Measurements from ENCODE around the gene RPL23.

RPL23 gene

DNA sequence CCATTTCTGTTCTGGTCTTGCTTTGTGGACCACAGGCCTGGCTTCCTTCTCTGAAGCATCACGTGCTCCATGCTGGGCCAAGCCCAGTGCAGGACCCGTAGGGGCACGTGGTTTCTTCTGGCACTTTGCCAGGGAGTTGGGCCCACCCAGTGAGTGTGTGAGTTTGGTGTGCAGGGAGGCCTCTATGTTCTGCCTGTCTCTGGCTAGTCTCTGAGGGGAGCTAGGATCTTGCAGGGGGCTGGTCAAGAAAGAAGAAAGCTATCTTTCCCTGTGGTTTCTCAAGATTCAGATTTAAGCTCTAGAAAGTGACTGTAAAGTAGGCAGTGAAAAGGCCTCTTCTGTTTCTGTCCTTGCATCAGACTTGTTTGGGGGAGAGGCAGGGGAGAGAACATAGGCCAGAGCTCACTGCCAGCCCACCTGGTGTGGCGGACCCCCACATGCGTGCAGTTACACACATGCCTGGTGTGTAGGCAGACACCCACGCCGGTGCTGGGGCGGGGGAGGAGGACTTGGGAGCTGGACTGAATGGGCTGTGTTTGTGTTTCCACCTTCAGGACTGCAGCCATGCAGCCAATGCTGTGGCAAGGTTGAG lies 28.2 kb upstream of the RPL23 start:
- peak overlapping the region; percentile 54 for H3K9ac ChIP-seq (ENCODE audit: low read length)
- H3K36me3 ChIP-seq (ENCODE audit: control insufficient read depth in 1 of 2, insufficient read depth in 2 of 2, low read depth in 1 of 2, low read length in 2 of 2), result peaks cover 74 to 75% of the 10 kb centered on the region in 2 experiments
- no peak overlapping the region for H4K91ac ChIP-seq (ENCODE audit: low read length)
- no peak overlapping the region for H2BK120ac ChIP-seq (ENCODE audit: low read depth, low read length)
- H2BK12ac ChIP-seq (ENCODE audit: low read length in 2 of 2), result peak overlapping the region in 1 of 2 experiments; percentile 66
- H2BK5ac ChIP-seq (ENCODE audit: low read depth, low read length, poor library complexity, severe bottlenecking), result peak overlapping the region; percentile 39
- H2AK5ac ChIP-seq (ENCODE audit: low read length, severe bottlenecking), result peak overlapping the region; percentile 51
- H3K4me1 ChIP-seq (ENCODE audit: control insufficient read depth, insufficient read depth, low read depth, low read length), result peaks cover 79% of the 10 kb centered on the region
- no peaks in the 10 kb centered on the region for H3K9me3 ChIP-seq (ENCODE audit: control insufficient read depth, low read length)
- peak overlapping the region in 1 of 2 experiments; percentile 63 for H3K14ac ChIP-seq (ENCODE audit: low read length in 2 of 2)
- H2BK15ac ChIP-seq (ENCODE audit: low read depth, poor library complexity, severe bottlenecking), result peak overlapping the region; percentile 21
- peak; percentile 91 for DNase-seq
- H3K27ac ChIP-seq (ENCODE audit: low read length, poor library complexity, severe bottlenecking), result peak overlapping the region; percentile 99
- H2AFZ ChIP-seq (ENCODE audit: low read depth, low read length), result no peak overlapping the region
- H3K4ac ChIP-seq (ENCODE audit: low read depth in 1 of 2, low read length in 2 of 2), result peak overlapping the region in 1 of 2 experiments; percentile 33
- H3K4me2 ChIP-seq (ENCODE audit: low read length, poor library complexity, severe bottlenecking), result no peak overlapping the region
- WGBS, result 39% methylated on average over 8 of the region's 8 CpGs
- H3K23ac ChIP-seq (ENCODE audit: low read length in 2 of 2), result peak overlapping the region in 1 of 2 experiments; percentile 57
- H4K8ac ChIP-seq (ENCODE audit: low read length), result peak overlapping the region; percentile 73
- no peaks in the 10 kb centered on the region for H3K79me1 ChIP-seq (replicated peaks; ENCODE audit: low read length, poor library complexity, severe bottlenecking)
- no peaks in the 10 kb centered on the region for H3K27me3 ChIP-seq (ENCODE audit: control insufficient read depth in 1 of 2, insufficient read depth in 1 of 2, low read length in 2 of 2)
- H3K18ac ChIP-seq (ENCODE audit: low read depth in 1 of 2, low read length in 2 of 2), result peak overlapping the region; percentile 81 to 84
- peak overlapping the region in 1 of 2 experiments; percentile 45 for H3K4me3 ChIP-seq (ENCODE audit: insufficient read depth in 1 of 2, low read depth in 1 of 2, low read length in 2 of 2)

DNA sequence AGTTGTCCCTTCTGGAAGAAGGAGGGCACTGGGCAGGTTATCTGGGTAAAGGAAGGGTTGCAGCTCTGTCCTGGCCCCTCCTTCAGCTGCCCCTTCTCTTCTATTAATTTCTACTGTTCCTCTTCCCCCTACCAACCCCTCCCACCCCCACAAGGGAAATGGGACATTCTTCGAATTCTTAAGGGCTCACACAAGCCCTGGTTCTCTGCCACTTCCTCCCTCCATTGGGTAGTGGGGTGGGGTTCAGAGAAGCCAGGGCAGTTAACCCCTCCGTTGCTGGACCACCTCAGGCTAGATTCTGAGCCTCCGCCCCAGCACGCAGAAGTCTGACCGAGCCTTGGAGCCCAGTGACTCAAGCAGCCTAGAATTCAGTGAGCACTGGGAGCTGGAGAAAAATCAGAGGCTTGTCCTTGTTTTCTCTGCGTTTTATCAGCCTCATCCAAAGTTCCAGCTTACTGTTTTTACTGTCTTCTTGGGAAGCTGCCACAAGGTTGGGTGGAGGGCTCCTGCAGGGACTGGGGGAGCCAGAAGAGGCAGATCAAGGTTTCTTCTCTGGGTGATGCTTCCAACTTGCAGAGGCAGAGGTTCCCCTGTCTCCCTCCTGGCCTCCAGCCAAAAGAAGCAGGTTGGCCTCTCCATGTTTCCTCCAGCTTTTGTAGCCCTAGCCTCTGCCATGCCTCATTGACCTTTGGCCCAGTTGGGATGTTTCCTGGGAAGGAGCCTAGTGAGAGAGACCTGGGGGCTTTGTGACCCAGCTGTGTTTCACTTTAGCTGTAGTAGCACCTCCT lies 26.6 kb upstream of the RPL23 start:
- H3K27me3 ChIP-seq (ENCODE audit: control insufficient read depth in 1 of 2, insufficient read depth in 1 of 2, low read length in 2 of 2), result no peaks in the 10 kb centered on the region
- no peaks in the 10 kb centered on the region for H3K79me1 ChIP-seq (replicated peaks; ENCODE audit: low read length, poor library complexity, severe bottlenecking)
- H2AFZ ChIP-seq (ENCODE audit: low read depth, low read length), result no peak overlapping the region
- peak; percentile 66 for DNase-seq
- peak overlapping the region; percentile 44 for H3K4me2 ChIP-seq (ENCODE audit: low read length, poor library complexity, severe bottlenecking)
- H2AK5ac ChIP-seq (ENCODE audit: low read length, severe bottlenecking), result peak overlapping the region; percentile 96
- peak overlapping the region; percentile 77 for H2BK120ac ChIP-seq (ENCODE audit: low read depth, low read length)
- no peak overlapping the region for H3K4me3 ChIP-seq (ENCODE audit: insufficient read depth in 1 of 2, low read depth in 1 of 2, low read length in 2 of 2)
- peak overlapping the region; percentile 69 to 96 for H3K18ac ChIP-seq (ENCODE audit: low read depth in 1 of 2, low read length in 2 of 2)
- peak overlapping the region; percentile 77 for H3K9ac ChIP-seq (ENCODE audit: low read length)
- H2BK5ac ChIP-seq (ENCODE audit: low read depth, low read length, poor library complexity, severe bottlenecking), result peak overlapping the region; percentile 93
- H4K8ac ChIP-seq (ENCODE audit: low read length), result peak overlapping the region; percentile 19
- H3K27ac ChIP-seq (ENCODE audit: low read length, poor library complexity, severe bottlenecking), result peak overlapping the region; percentile 99
- peaks cover 72% of the 10 kb centered on the region for H3K4me1 ChIP-seq (ENCODE audit: control insufficient read depth, insufficient read depth, low read depth, low read length)
- no peaks in the 10 kb centered on the region for H3K9me3 ChIP-seq (ENCODE audit: control insufficient read depth, low read length)
- peaks cover 65 to 66% of the 10 kb centered on the region in 2 experiments for H3K36me3 ChIP-seq (ENCODE audit: control insufficient read depth in 1 of 2, insufficient read depth in 2 of 2, low read depth in 1 of 2, low read length in 2 of 2)
- peak overlapping the region in 1 of 2 experiments; percentile 28 for H3K14ac ChIP-seq (ENCODE audit: low read length in 2 of 2)
- peak overlapping the region; percentile 86 for H2BK12ac ChIP-seq (ENCODE audit: low read length in 2 of 2)
- H2BK15ac ChIP-seq (ENCODE audit: low read depth, poor library complexity, severe bottlenecking), result no peak overlapping the region
- 2% methylated on average over 4 of the region's 6 CpGs for WGBS
- peak overlapping the region; percentile 52 for H4K91ac ChIP-seq (ENCODE audit: low read length)
- peak overlapping the region in 1 of 2 experiments; percentile 11 for H3K23ac ChIP-seq (ENCODE audit: low read length in 2 of 2)
- peak overlapping the region; percentile 35 to 68 for H3K4ac ChIP-seq (ENCODE audit: low read depth in 1 of 2, low read length in 2 of 2)

DNA sequence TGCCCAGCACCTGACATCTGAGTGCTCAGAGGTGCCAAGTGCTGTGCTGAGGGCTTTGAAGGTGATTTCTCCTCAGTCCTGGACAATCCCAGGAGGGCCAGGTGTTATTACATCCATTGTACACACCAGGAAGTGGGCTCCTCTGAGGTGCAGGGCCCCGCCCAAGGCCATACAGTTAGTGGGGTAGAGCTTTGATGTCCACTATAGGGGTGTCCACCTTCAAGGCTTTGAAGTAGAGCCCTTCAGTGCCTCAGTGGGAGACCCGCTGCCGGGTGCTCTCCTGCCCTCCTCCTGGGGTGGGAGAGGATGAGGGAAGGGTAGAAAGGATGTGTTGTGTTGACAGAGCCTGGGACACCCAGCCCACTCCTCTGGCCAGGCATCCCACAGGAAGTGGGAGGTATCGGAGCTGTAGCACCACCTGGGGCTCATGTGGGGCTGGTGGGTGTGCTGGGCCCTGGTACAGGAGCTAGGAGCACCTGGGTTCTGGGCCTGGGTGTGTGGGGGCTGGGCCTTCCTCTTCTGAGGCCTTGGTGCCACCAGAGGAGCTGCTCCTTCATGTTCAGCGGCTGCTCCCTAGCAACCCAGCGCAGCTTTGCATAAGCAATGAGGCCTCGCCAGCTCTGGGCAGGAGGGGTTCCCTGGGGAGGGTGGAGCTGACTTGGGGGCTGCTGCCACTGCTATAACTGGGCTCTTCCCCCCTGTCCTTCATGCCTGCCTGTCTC lies 23.8 kb upstream of the RPL23 start:
- Histone ChIP-seq H3K27me3 (ENCODE audit: control insufficient read depth in 1 of 2, insufficient read depth in 1 of 2, low read length in 2 of 2) (no peaks in the 10 kb centered on the region), H3K4me3 (ENCODE audit: insufficient read depth in 1 of 2, low read depth in 1 of 2, low read length in 2 of 2) (no peak overlapping the region), H3K14ac (ENCODE audit: low read length in 2 of 2) (no peak overlapping the region), H3K4me2 (ENCODE audit: low read length, poor library complexity, severe bottlenecking) (no peak overlapping the region), H3K79me1 (replicated peaks; ENCODE audit: low read length, poor library complexity, severe bottlenecking) (no peaks in the 10 kb centered on the region), H3K4ac (ENCODE audit: low read depth in 1 of 2, low read length in 2 of 2) (no peak overlapping the region), H3K9me3 (ENCODE audit: control insufficient read depth, low read length) (no peaks in the 10 kb centered on the region), H3K4me1 (ENCODE audit: control insufficient read depth, insufficient read depth, low read depth, low read length) (peaks cover 81% of the 10 kb centered on the region), H2AFZ (ENCODE audit: low read depth, low read length) (no peak overlapping the region), H2AK5ac (ENCODE audit: low read length, severe bottlenecking) (peak overlapping the region; percentile 18), H3K9ac (ENCODE audit: low read length) (peak overlapping the region; percentile 2), H2BK120ac (ENCODE audit: low read depth, low read length) (no peak overlapping the region), H4K8ac (ENCODE audit: low read length) (no peak overlapping the region), H2BK15ac (ENCODE audit: low read depth, poor library complexity, severe bottlenecking) (no peak overlapping the region), H2BK12ac (ENCODE audit: low read length in 2 of 2) (no peak overlapping the region), H3K36me3 (ENCODE audit: control insufficient read depth in 1 of 2, insufficient read depth in 2 of 2, low read depth in 1 of 2, low read length in 2 of 2) (peaks cover 54 to 63% of the 10 kb centered on the region in 2 experiments), H4K91ac (ENCODE audit: low read length) (no peak overlapping the region), H2BK5ac (ENCODE audit: low read depth, low read length, poor library complexity, severe bottlenecking) (no peak overlapping the region), H3K23ac (ENCODE audit: low read length in 2 of 2) (no peak overlapping the region), H3K27ac (ENCODE audit: low read length, poor library complexity, severe bottlenecking) (peak overlapping the region; percentile 16), H3K18ac (ENCODE audit: low read depth in 1 of 2, low read length in 2 of 2) (no peak overlapping the region)
- 60% methylated on average over 7 of the region's 7 CpGs for WGBS
- no peak for DNase-seq
